ENCODE results near the gene MKNK2.

DNA sequence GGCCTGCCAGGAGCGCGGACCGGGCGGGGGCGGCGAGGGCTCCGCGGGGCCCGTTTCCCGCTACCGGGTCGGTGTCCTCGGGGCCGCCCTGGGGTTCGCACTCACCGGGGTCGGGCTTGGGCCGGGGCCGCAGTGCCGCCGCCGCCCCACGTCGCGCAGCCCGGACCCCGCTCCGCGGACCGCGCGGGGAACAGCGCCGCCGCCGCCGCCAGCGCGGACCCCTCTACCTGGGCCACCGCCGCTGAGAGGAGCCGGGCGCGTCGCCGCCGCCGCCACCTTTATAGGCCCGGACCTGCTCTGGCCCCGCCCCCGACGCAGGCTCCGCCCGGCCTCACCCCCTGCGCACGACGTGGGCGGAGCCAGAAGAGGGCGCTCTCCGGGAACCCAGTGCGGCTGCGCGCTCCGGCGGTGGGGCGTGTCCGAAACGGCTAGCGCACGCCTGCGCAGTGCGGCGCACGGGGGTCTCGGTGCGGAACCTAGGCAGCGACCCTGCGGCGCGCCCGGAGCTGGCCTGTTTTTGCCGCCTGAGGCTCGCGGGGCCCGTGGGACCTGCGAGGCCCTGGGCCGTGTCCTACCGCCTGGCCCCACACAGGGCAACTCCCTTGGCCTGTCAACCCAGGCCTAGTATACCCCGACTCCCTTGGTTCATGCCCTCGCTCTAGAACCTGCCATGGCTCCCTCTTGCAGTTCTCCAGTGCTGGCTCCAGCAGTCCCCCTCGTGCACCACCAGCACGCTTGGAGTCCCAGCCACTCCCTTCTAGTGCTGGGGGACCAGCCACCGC lies at the start of gene MKNK2:
- TF ChIP-seq, protein P1, sequence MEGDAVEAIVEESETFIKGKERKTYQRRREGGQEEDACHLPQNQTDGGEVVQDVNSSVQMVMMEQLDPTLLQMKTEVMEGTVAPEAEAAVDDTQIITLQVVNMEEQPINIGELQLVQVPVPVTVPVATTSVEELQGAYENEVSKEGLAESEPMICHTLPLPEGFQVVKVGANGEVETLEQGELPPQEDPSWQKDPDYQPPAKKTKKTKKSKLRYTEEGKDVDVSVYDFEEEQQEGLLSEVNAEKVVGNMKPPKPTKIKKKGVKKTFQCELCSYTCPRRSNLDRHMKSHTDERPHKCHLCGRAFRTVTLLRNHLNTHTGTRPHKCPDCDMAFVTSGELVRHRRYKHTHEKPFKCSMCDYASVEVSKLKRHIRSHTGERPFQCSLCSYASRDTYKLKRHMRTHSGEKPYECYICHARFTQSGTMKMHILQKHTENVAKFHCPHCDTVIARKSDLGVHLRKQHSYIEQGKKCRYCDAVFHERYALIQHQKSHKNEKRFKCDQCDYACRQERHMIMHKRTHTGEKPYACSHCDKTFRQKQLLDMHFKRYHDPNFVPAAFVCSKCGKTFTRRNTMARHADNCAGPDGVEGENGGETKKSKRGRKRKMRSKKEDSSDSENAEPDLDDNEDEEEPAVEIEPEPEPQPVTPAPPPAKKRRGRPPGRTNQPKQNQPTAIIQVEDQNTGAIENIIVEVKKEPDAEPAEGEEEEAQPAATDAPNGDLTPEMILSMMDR (IDR thresholded peaks at IDR 0.05), result peak; percentile 37 to 73 (median 46)
- peak; percentile 100 for TF ChIP-seq POLR2A (IDR thresholded peaks at IDR 0.05)

Measured in right lobe of liver (tissue), 4 donors.